Colon (tissue), 2 donors: ENCODE results near the gene ZXDB.
"Not testable (repeated sequence)": the region's sequence is repeated elsewhere in the genome, so short reads cannot be mapped to it uniquely, and the experiment has no call there.

Source experiments
- FAIRE-seq: peaks from 2 replicates; lab custom pipeline; 2012; peaks lifted over from hg19 to GRCh38; lab: Jason Lieb, UNC
- donor health status: control.
- donor health status: control.

ZXDB gene

GRCh38 chrX:57591284-57592159 is at the start of gene ZXDB:
TSS of gene ZXDB (plus strand) at chrX:57592011. CDS start at chrX:57592049, 38 bp downstream.
- FAIRE-seq, result not testable (repeated sequence)

GRCh38 chrX:57565198-57565597 is 26.6 kb upstream of the ZXDB start:
- FAIRE-seq, result no peak

- no peak for FAIRE-seq
Measured at GRCh38 chrX:57573754-57574153, 18.1 kb upstream of the ZXDB start.

GRCh38 chrX:57582948-57583347 is 8.9 kb upstream of the ZXDB start:
- FAIRE-seq, result not testable (repeated sequence)

GRCh38 chrX:57583477-57583876 is 8.3 kb upstream of the ZXDB start:
- no peak for FAIRE-seq

- no peak for FAIRE-seq
Measured at GRCh38 chrX:57586360-57586759, 5.5 kb upstream of the ZXDB start.

- FAIRE-seq, result no peak
Measured at GRCh38 chrX:57587062-57587461, 4.7 kb upstream of the ZXDB start.

- FAIRE-seq, result no peak
Measured at GRCh38 chrX:57587607-57588006, 4.2 kb upstream of the ZXDB start.

GRCh38 chrX:57592160-57592893 is 516 bp downstream of the ZXDB start:
- not testable (repeated sequence) for FAIRE-seq

- not testable (repeated sequence) for FAIRE-seq
Measured at GRCh38 chrX:57592894-57593215, 1.0 kb downstream of the ZXDB start.

- FAIRE-seq, result no peak
Measured at GRCh38 chrX:57595381-57595811, 3.6 kb downstream of the ZXDB start.

GRCh38 chrX:57596109-57596508 is 4.3 kb downstream of the ZXDB start:
- no peak for FAIRE-seq

- no peak for FAIRE-seq
Measured at GRCh38 chrX:57596516-57596915, 4.7 kb downstream of the ZXDB start.

- FAIRE-seq, result no peak
Measured at GRCh38 chrX:57607295-57608187, 15.7 kb downstream of the ZXDB start.

GRCh38 chrX:57613351-57613750 is 21.5 kb downstream of the ZXDB start:
- FAIRE-seq, result not testable (repeated sequence)

GRCh38 chrX:57629438-57629837 is 37.6 kb downstream of the ZXDB start:
- not testable (repeated sequence) for FAIRE-seq

- no peak for FAIRE-seq
Measured at GRCh38 chrX:57640674-57641016, 48.8 kb downstream of the ZXDB start.

- FAIRE-seq, result no peak
Measured at GRCh38 chrX:57641338-57641737, 49.5 kb downstream of the ZXDB start.

GRCh38 chrX:57643698-57644097 is 51.9 kb downstream of the ZXDB start:
- peak; percentile 58 for FAIRE-seq

- no peak for FAIRE-seq
Measured at GRCh38 chrX:57647020-57647419, 55.2 kb downstream of the ZXDB start.
